Right atrium auricular region (tissue), 2 donors: ENCODE results near the gene ANKRD13D. TPM values are rescaled to one million over a fixed set of nuclear protein-coding genes. Genes with fewer than 3 reads are reported as not detected.

Source experiments
- DNase-seq: peaks from one replicate; pipeline ENCODE4 v3.0.0-alpha.2; 2019; ENCODE audit warnings: low spot score
- H3K27ac ChIP-seq, 2 donors: fragments of 200-600 bp; sonication (generic); 1 replicate in 1 of 2; 2 replicates in 1 of 2; pipeline ENCODE4 v1.5.1; 2016 to 2019
- H3K27me3 ChIP-seq, 2 donors: fragments of 200-600 bp; sonication (generic); one replicate each; pipeline versions ENCODE4 v1.5.1 to v1.6.0; 2017 to 2019
- H3K36me3 ChIP-seq: fragments of 200-600 bp; sonication (generic); one replicate; pipeline ENCODE4 v1.5.1; 2016
- H3K4me1 ChIP-seq, 2 donors: fragments of 200-600 bp; sonication (generic); one replicate each; pipeline versions ENCODE4 v1.5.1 to v1.6.0; 2017 to 2019
- H3K4me3 ChIP-seq, 2 donors: fragments of 200-600 bp; sonication (generic); 1 replicate in 1 of 2; 2 replicates in 1 of 2; pipeline ENCODE4 v1.5.1; 2017 to 2019; ENCODE audit warnings: mild to moderate bottlenecking in 1 of 2, moderate library complexity in 1 of 2
- H3K9me3 ChIP-seq, 2 donors: fragments of 200-600 bp; sonication (generic); one replicate each; pipeline ENCODE4 v1.5.1; 2019
- CTCF ChIP-seq, 2 donors: fragments of 200-600 bp; sonication (generic); IDR thresholded peaks; one replicate each; pipeline ENCODE4 v1.5.1; 2019; ENCODE audit warnings: antibody characterized with exemption in 2 of 2
- total RNA-seq, 2 donors: library from RNA; depleted of rRNA; stranded (reverse); fragments of >200 nt; gene quantifications; one replicate each; pipeline ENCODE4 v1.1.0, GENCODE V29; 2016

ANKRD13D gene
- total RNA-seq, 2 donors from 2014 or later: 14.1 to 14.9 TPM

- DNase-seq: no peak
- Histone ChIP-seq H3K27ac (no peak overlapping the region), H3K4me1 (peaks cover 0 to 13% of the 10 kb centered on the region in 2 donors), H3K27me3 (no peaks in the 10 kb centered on the region), H3K4me3 (no peak overlapping the region), H3K36me3 (no peaks in the 10 kb centered on the region), H3K9me3 (no peaks in the 10 kb centered on the region)
- no peak for TF ChIP-seq CTCF (IDR thresholded peaks at IDR 0.05)
Observed at GRCh38 chr11:67322049-67322448, 32.9 kb downstream of the ANKRD13D start.

GRCh38 chr11:67323526-67323925, 34.4 kb downstream of the ANKRD13D start:
- no peaks in the 10 kb centered on the region for H3K9me3 ChIP-seq
- H3K27ac ChIP-seq: no peak overlapping the region
- H3K36me3 ChIP-seq: no peaks in the 10 kb centered on the region
- no peaks in the 10 kb centered on the region for H3K27me3 ChIP-seq
- no peak overlapping the region for H3K4me3 ChIP-seq
- TF ChIP-seq CTCF (IDR thresholded peaks at IDR 0.05): no peak
- no peak for DNase-seq
- peaks cover 0 to 7% of the 10 kb centered on the region in 2 donors for H3K4me1 ChIP-seq

GRCh38 chr11:67332081-67332691, 43.1 kb downstream of the ANKRD13D start:
- Histone ChIP-seq H3K27ac (no peak overlapping the region), H3K27me3 (no peaks in the 10 kb centered on the region), H3K4me3 (no peak overlapping the region), H3K9me3 (no peaks in the 10 kb centered on the region), H3K36me3 (no peaks in the 10 kb centered on the region), H3K4me1 (no peaks in the 10 kb centered on the region)
- DNase-seq: no peak
- TF ChIP-seq CTCF (IDR thresholded peaks at IDR 0.05): no peak

DNA sequence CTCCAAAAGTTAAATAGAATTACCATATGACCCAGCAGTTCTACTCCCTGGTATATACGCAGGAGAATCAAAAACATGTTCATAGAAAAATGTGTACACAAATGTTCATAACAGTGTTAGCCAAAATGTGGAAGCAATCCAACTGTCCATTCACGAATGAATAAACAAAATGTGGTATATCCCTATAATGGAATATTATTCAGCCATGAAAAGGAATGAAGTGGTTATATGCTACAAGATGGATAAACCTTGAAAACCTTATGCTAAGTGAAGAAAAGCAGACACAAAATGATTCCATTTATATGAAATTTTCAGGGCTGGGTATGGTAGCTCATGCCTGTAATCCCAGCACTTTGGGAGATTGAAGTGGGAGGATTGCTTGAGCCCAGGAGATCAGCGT, 48.2 kb downstream of the ANKRD13D start:
- no peak for DNase-seq
- Histone ChIP-seq H3K9me3 (no peaks in the 10 kb centered on the region), H3K4me1 (no peaks in the 10 kb centered on the region), H3K36me3 (no peaks in the 10 kb centered on the region), H3K27ac (no peak overlapping the region), H3K27me3 (no peaks in the 10 kb centered on the region), H3K4me3 (no peak overlapping the region)
- no peak for TF ChIP-seq CTCF (IDR thresholded peaks at IDR 0.05)

GRCh38 chr11:67344264-67344663, 55.2 kb downstream of the ANKRD13D start:
- no peak for DNase-seq
- Histone ChIP-seq H3K27ac (no peak overlapping the region), H3K4me3 (no peak overlapping the region), H3K4me1 (peaks cover 0 to 7% of the 10 kb centered on the region in 2 donors), H3K27me3 (no peaks in the 10 kb centered on the region), H3K36me3 (no peaks in the 10 kb centered on the region), H3K9me3 (no peaks in the 10 kb centered on the region)
- TF ChIP-seq CTCF (IDR thresholded peaks at IDR 0.05): no peak
